Activated CD4-positive, alpha-beta T cell treated with anti-CD3 and anti-CD28 coated beads for 24 hours (primary cell): Measurements from ENCODE around the gene NFS1.
"Not testable (repeated sequence)": the region's sequence is repeated elsewhere in the genome, so short reads cannot be mapped to it uniquely, and the experiment has no call there.

ENCODE experiments used
- DNase-seq, 2 donors: peaks; one replicate each; pipeline ENCODE4 v3.0.0-alpha.2; 2020; ENCODE audit warnings: low read depth in 2 of 2

Gene NFS1

GRCh38 chr20:35699127-35699956 is at the start of gene NFS1, which contains the start of gene ROMO1:
Gene NFS1 (minus strand): TSS chr20:35699352. CDS start chr20:35699288, 64 bp downstream.
Gene ROMO1 (plus strand): TSS chr20:35699405. CDS start chr20:35699633, 228 bp downstream.
- peak; percentile 77 to 79 for DNase-seq

GRCh38 chr20:35744492-35744841 is 45.3 kb upstream of the NFS1 start:
- DNase-seq, result not testable (repeated sequence)

GRCh38 chr20:35743693-35744491 is 44.7 kb upstream of the NFS1 start:
- DNase-seq, result no peak

GRCh38 chr20:35742741-35743523 is 43.8 kb upstream of the NFS1 start:
- DNase-seq, result no peak

GRCh38 chr20:35741892-35742740 is 43.0 kb upstream of the NFS1 start, which contains the start of gene RBM39:
Gene RBM39 (minus strand): TSS chr20:35742260. CDS start chr20:35740874, 1,386 bp downstream.
- DNase-seq, result peak; percentile 98 to 99

GRCh38 chr20:35739294-35740163 is 40.4 kb upstream of the NFS1 start:
- no peak for DNase-seq

GRCh38 chr20:35738410-35739179 is 39.4 kb upstream of the NFS1 start:
- DNase-seq, result no peak

- no peak for DNase-seq
Measured at GRCh38 chr20:35737865-35738333, 38.7 kb upstream of the NFS1 start.

- no peak for DNase-seq
Measured at GRCh38 chr20:35735826-35736470, 36.8 kb upstream of the NFS1 start.

- no peak for DNase-seq
Measured at GRCh38 chr20:35734777-35735649, 35.9 kb upstream of the NFS1 start.

GRCh38 chr20:35734374-35734773 is 35.2 kb upstream of the NFS1 start:
- DNase-seq, result no peak

- DNase-seq, result no peak
Measured at GRCh38 chr20:35732644-35732982, 33.5 kb upstream of the NFS1 start.

GRCh38 chr20:35731862-35732643 is 32.9 kb upstream of the NFS1 start:
- DNase-seq, result no peak

- DNase-seq, result no peak
Measured at GRCh38 chr20:35731469-35731788, 32.3 kb upstream of the NFS1 start.

GRCh38 chr20:35730583-35731468 is 31.7 kb upstream of the NFS1 start:
- DNase-seq, result no peak
